GM12878 (cell line): ENCODE results near the gene VPS52. TPM values are rescaled to one million over a fixed set of nuclear protein-coding genes. Genes with fewer than 3 reads are reported as not detected.

ENCODE experiments used
- ATAC-seq: fragments of 200-7000 bp; cut with Tn5 transposase; 3 replicates; pipeline ENCODE4 v1.9.1; 2020; ENCODE audit warnings: mild to moderate bottlenecking, moderate library complexity
- BruUV-seq: library from RNA; stranded (reverse); fragments of 400-500 nt; replicated peaks from 2 replicates; lab custom pipeline; 2021; lab: Mats Ljungman, UMichigan
- CTCF ChIA-PET: fragments of 300-600 bp; sonication (Branson Sonifier 250); formaldehyde crosslinking; extraction: SDS; loops from one replicate; lab custom pipeline; 2021; ENCODE audit warnings: inconsistent platforms; lab: Yijun Ruan, JAX
- POLR2A ChIA-PET: fragments of 350-600 bp; formaldehyde crosslinking; extraction: SDS; loops from one replicate; lab custom pipeline; 2021; ENCODE audit warnings: inconsistent platforms; lab: Charles Lee
- RAD21 ChIA-PET: fragments of 300-600 bp; sonication (Branson Sonifier 250); formaldehyde crosslinking; loops from one replicate; lab custom pipeline; 2023; ENCODE audit warnings: antibody characterized with exemption; ENCODE audit not compliant: unreplicated experiment; lab: Charles Lee
- SMC1A ChIA-PET: fragments of 300-600 bp; sonication (Branson Sonifier 250); formaldehyde crosslinking; loops from one replicate; lab custom pipeline; 2023; ENCODE audit not compliant: unreplicated experiment, uncharacterized antibody; lab: Charles Lee
- DNase-seq: peaks from one replicate; pipeline ENCODE4 v3.0.0-alpha.2; 2011; ENCODE audit warnings: low read depth, low spot score
- FAIRE-seq: peaks from 3 replicates; lab custom pipeline; 2011; peaks lifted over from hg19 to GRCh38; lab: Jason Lieb, UNC
- H2AFZ ChIP-seq: 2 replicates; pipeline ENCODE4 v1.6.0; 2011; ENCODE audit warnings: low read depth, low read length, control low read depth; ENCODE audit not compliant: control insufficient read depth
- H3K27ac ChIP-seq: 2 replicates; pipeline ENCODE4 v1.5.1; 2011; ENCODE audit warnings: control low read depth; ENCODE audit not compliant: control insufficient read depth, insufficient read depth
- H3K27me3 ChIP-seq, 2 experiments: replicated peaks in 1 of 2; 2 replicates each; pipeline versions ENCODE4 v1.6.0 to v1.6.1; 2011; ENCODE audit warnings: low read length in 1 of 2; ENCODE audit not compliant: control insufficient read depth in 2 of 2, insufficient read depth in 2 of 2
- H3K36me3 ChIP-seq, 2 experiments: 2 replicates each; pipeline ENCODE4 v1.5.1; 2011; ENCODE audit warnings: low read length in 1 of 2; ENCODE audit not compliant: control insufficient read depth in 2 of 2, insufficient read depth in 2 of 2
- H3K4me1 ChIP-seq: 2 replicates; pipeline ENCODE4 v1.6.1; 2011; ENCODE audit warnings: mild to moderate bottlenecking, low read length, moderate library complexity, mixed read lengths; ENCODE audit not compliant: control insufficient read depth, insufficient read depth
- H3K4me2 ChIP-seq: 2 replicates; pipeline ENCODE4 v1.6.0; 2011; ENCODE audit warnings: control low read depth; ENCODE audit not compliant: control insufficient read depth, insufficient read depth
- H3K4me3 ChIP-seq: fragments of 200-600 bp; sonication (generic); 2 replicates; pipeline ENCODE4 v1.5.1; 2016
- H3K79me2 ChIP-seq: 2 replicates; pipeline ENCODE4 v1.6.0; 2011; ENCODE audit warnings: low read length; ENCODE audit not compliant: control insufficient read depth, insufficient read depth
- H3K9ac ChIP-seq: 2 replicates; pipeline ENCODE4 v1.8.0; 2011; ENCODE audit warnings: low read length, control low read depth, mixed read lengths; ENCODE audit not compliant: control insufficient read depth, insufficient read depth
- H3K9me3 ChIP-seq: replicated peaks from 3 replicates; pipeline ENCODE4 v1.5.1; 2011; ENCODE audit warnings: mild to moderate bottlenecking, low read length; ENCODE audit not compliant: control insufficient read depth, insufficient read depth
- H4K20me1 ChIP-seq: 2 replicates; pipeline ENCODE4 v1.6.0; 2011; ENCODE audit not compliant: control insufficient read depth, insufficient read depth
- ZBTB11 ChIP-seq: fragments of 450-650 bp; formaldehyde crosslinking; IDR thresholded peaks from 2 replicates; pipeline ENCODE4 v1.5.0; 2022; ENCODE audit warnings: mild to moderate bottlenecking, missing genetic modification characterization
- WGBS: methylation state at CpG from one replicate; pipeline ENCODE4 v1.1.6; 2016; ENCODE audit warnings: low lambda C conversion rate; ENCODE audit not compliant: insufficient replicate concordance, insufficient coverage; ENCODE audit errors: missing lambda C conversion rate; 5-methylcytosine and 5-hydroxymethylcytosine counted together
- in situ Hi-C: fragments of 300-500 bp; cut with MboI; formaldehyde crosslinking; loops from 9 replicates; pipeline ENCODE4 v1.14.3; 2018; ENCODE audit warnings: mixed read lengths
- intact Hi-C: fragments of 100-400 bp; cut with micrococcal nuclease; formaldehyde crosslinking; loops from one replicate; pipeline ENCODE4 v1.14.2; 2022; ENCODE audit not compliant: unreplicated experiment
- polyA plus RNA-seq, 11 experiments: library from polyadenylated mRNA; depleted of rRNA in 4 of 11; unstranded in 6 of 11; stranded (reverse) in 5 of 11; fragments of >200 nt; fragmentation: Nextera tagmentation in 4 of 11; fragmentation: Illumina TruSeq in 1 of 11; extraction: Ambion mirVana in 4 of 11; extraction: Trizol in 1 of 11; gene quantifications; 1 replicate in 1 of 11; 2 replicates in 10 of 11; pipeline versions ENCODE4 v1.2.1 to v1.2.3, GENCODE V29; 2011 to 2016; ENCODE audit warnings: inconsistent platforms in 2 of 11, missing spikeins in 2 of 11, low read depth in 1 of 11
- total RNA-seq, 4 experiments: library from RNA; depleted of rRNA in 3 of 4; stranded (reverse); fragments of >200 nt in 3 of 4; fragmentation: Illumina TruSeq in 1 of 4; extraction: Trizol in 1 of 4; gene quantifications; 2 replicates each; pipeline versions ENCODE4 v1.2.1 to v1.2.3, GENCODE V29; 2013 to 2021

VPS52 gene
- total and polyA plus RNA-seq, 10 of the 15 experiments (the other 5 are each of a cell fraction or from before 2014, with no cell fraction given), result 11.3 to 52.7 (median 36.7) TPM

- no TSS peak for BruUV-seq
- no peaks in the 10 kb centered on the region for H3K9me3 ChIP-seq
- FAIRE-seq, result no peak
- no peak for ATAC-seq
- peaks cover 12 to 16% of the 10 kb centered on the region in 2 experiments; a peak in 3 of 4 replicates for H3K36me3 ChIP-seq
- H2AFZ ChIP-seq, result no peak overlapping the region
- H3K79me2 ChIP-seq, result peaks cover 35% of the 10 kb centered on the region
- H4K20me1 ChIP-seq, result 0 out of 2 replicates have a peak, but pooled peaks cover 3% of the 10 kb centered on the region
- H3K4me2 ChIP-seq, result peak overlapping the region; percentile 94
- in situ Hi-C loops (no loop called here), intact Hi-C loops (no loop called here)
- H3K27ac ChIP-seq, result no peak overlapping the region
- ChIA-PET SMC1A (no interaction called here), CTCF (no interaction called here), POLR2A (interaction anchor here (1.4 kb wide), 1 partner anchor 32 kb away, joined by 4 read pairs; no protein-coding TSS in a partner anchor), RAD21 (interaction anchor here (0.8 kb wide), 1 partner anchor 8 kb away, joined by 3 read pairs; no protein-coding TSS in a partner anchor)
- no peak overlapping the region for H3K9ac ChIP-seq
- 97% methylated on average over 32 of the region's 32 CpGs for WGBS
- no peak for TF ChIP-seq ZBTB11
- H3K27me3 ChIP-seq, result no peaks in the 10 kb centered on the region
- DNase-seq, result no peak
- H3K4me3 ChIP-seq, result peak overlapping the region; percentile 91
- peaks cover 26% of the 10 kb centered on the region for H3K4me1 ChIP-seq
Observed at GRCh38 chr6:33320315-33321181, 48.9 kb upstream of the VPS52 start.
